CD14-positive monocyte (primary cell): ENCODE data around the gene IGFBP4. TPM values are rescaled to one million over a fixed set of nuclear protein-coding genes. Genes with fewer than 3 reads are reported as not detected.

Source experiments
- DNase-seq, 3 donors: peaks; one replicate each; pipeline ENCODE4 v3.0.0-alpha.2; 2011 to 2022
- H2AFZ ChIP-seq: 2 replicates; pipeline ENCODE4 v1.6.0; 2012; ENCODE audit warnings: mild to moderate bottlenecking, low read depth, low read length, inconsistent platforms; ENCODE audit not compliant: insufficient read depth, poor library complexity, severe bottlenecking
- H3K27ac ChIP-seq, 2 donors: 1 replicate in 1 of 2; 2 replicates in 1 of 2; pipeline ENCODE4 v1.5.1; 2012 to 2013; ENCODE audit warnings: low read length in 2 of 2, control low read depth in 1 of 2, inconsistent platforms in 1 of 2, low read depth in 1 of 2, mild to moderate bottlenecking in 1 of 2
- H3K27me3 ChIP-seq, 2 donors: one replicate each; pipeline versions ENCODE4 v1.6.0 to v1.6.1; 2011 to 2013; ENCODE audit warnings: low read length in 2 of 2; ENCODE audit not compliant: control insufficient read depth in 2 of 2, insufficient read depth in 2 of 2
- H3K36me3 ChIP-seq, 2 donors: replicated peaks in 1 of 2; 1 replicate in 1 of 2; 2 replicates in 1 of 2; pipeline versions ENCODE4 v1.5.1 to v1.6.1; 2012 to 2013; ENCODE audit warnings: low read length in 2 of 2, control low read depth in 1 of 2, inconsistent platforms in 1 of 2, mild to moderate bottlenecking in 1 of 2; ENCODE audit not compliant: insufficient read depth in 2 of 2, control insufficient read depth in 1 of 2
- H3K4me1 ChIP-seq, 2 donors: 1 replicate in 1 of 2; 2 replicates in 1 of 2; pipeline versions ENCODE4 v1.5.1 to v1.6.1; 2012 to 2013; ENCODE audit warnings: low read length in 2 of 2, control low read depth in 1 of 2, inconsistent platforms in 1 of 2, mild to moderate bottlenecking in 1 of 2, moderate library complexity in 1 of 2; ENCODE audit not compliant: insufficient read depth in 2 of 2, control insufficient read depth in 1 of 2
- H3K4me2 ChIP-seq: replicated peaks from 2 replicates; pipeline ENCODE3; 2012; ENCODE audit warnings: low read length, moderate library complexity, mild to moderate bottlenecking; ENCODE audit not compliant: poor library complexity, severe bottlenecking; ENCODE audit errors: extremely low read depth
- H3K4me3 ChIP-seq, 3 experiments: fragments of 200-600 bp in 1 of 3; sonication (generic) in 1 of 3; replicated peaks in 1 of 3; 1 replicate in 2 of 3; 2 replicates in 1 of 3; pipeline ENCODE4 v1.5.1; 2011 to 2013; ENCODE audit warnings: low read length in 3 of 3, mild to moderate bottlenecking in 3 of 3, control low read depth in 2 of 3, low read depth in 2 of 3, inconsistent platforms in 1 of 3, moderate library complexity in 1 of 3
- H3K79me2 ChIP-seq: 2 replicates; pipeline ENCODE4 v1.6.0; 2012; ENCODE audit warnings: mild to moderate bottlenecking, control low read depth, inconsistent platforms, low read length, moderate library complexity; ENCODE audit not compliant: insufficient read depth
- H3K9ac ChIP-seq: 2 replicates; pipeline ENCODE4 v1.6.0; 2017; ENCODE audit warnings: low read length, mild to moderate bottlenecking; ENCODE audit not compliant: insufficient read depth, poor library complexity, severe bottlenecking
- H3K9me3 ChIP-seq, 2 donors: replicated peaks in 1 of 2; 1 replicate in 1 of 2; 2 replicates in 1 of 2; pipeline versions ENCODE4 v1.5.1 to v1.6.1; 2012 to 2013; ENCODE audit warnings: low read length in 2 of 2, control low read depth in 1 of 2; ENCODE audit not compliant: control insufficient read depth in 1 of 2, insufficient read depth in 1 of 2
- H4K20me1 ChIP-seq: 2 replicates; pipeline ENCODE4 v1.6.0; 2012; ENCODE audit warnings: mild to moderate bottlenecking, low read length, control low read depth, moderate library complexity; ENCODE audit not compliant: insufficient read depth
- H3K27ac Mint-ChIP-seq, 7 donors: one replicate each; pipeline ENCODE4 v1.8.0; 2020; ENCODE audit warnings: mild to moderate bottlenecking in 7 of 7, mixed read lengths in 7 of 7, moderate library complexity in 6 of 7, inconsistent platforms in 2 of 7
- H3K27me3 Mint-ChIP-seq, 3 donors: one replicate each; pipeline ENCODE4 v1.8.0; 2021 to 2022; ENCODE audit warnings: low read depth in 3 of 3, mild to moderate bottlenecking in 3 of 3, mixed read lengths in 3 of 3, moderate library complexity in 3 of 3, inconsistent platforms in 1 of 3
- H3K36me3 Mint-ChIP-seq, 2 donors: one replicate each; pipeline ENCODE4 v1.8.0; 2020; ENCODE audit warnings: mixed read lengths in 2 of 2, inconsistent platforms in 1 of 2, mild to moderate bottlenecking in 1 of 2
- H3K4me1 Mint-ChIP-seq: one replicate; pipeline ENCODE4 v1.8.0; 2020; ENCODE audit warnings: mild to moderate bottlenecking, mixed read lengths
- H3K4me3 Mint-ChIP-seq, 2 donors: one replicate each; pipeline ENCODE4 v1.8.0; 2020; ENCODE audit warnings: mild to moderate bottlenecking in 2 of 2, mixed read lengths in 2 of 2, moderate library complexity in 1 of 2
- H3K9me3 Mint-ChIP-seq, 7 donors: one replicate each; pipeline ENCODE4 v1.8.0; 2020 to 2022; ENCODE audit warnings: mixed read lengths in 7 of 7, mild to moderate bottlenecking in 6 of 7, moderate library complexity in 6 of 7, inconsistent platforms in 2 of 7
- WGBS: methylation state at CpG from one replicate; pipeline ENCODE4 v1.1.5; 2013; ENCODE audit warnings: missing lambda C conversion rate; ENCODE audit not compliant: insufficient coverage; 5-methylcytosine and 5-hydroxymethylcytosine counted together
- intact Hi-C, 2 donors: fragments of 100-400 bp; cut with micrococcal nuclease; formaldehyde crosslinking; loops; one replicate each; pipeline versions ENCODE4 v1.15.0 to v1.15.1; 2023
- polyA plus RNA-seq, 3 donors: library from polyadenylated mRNA; depleted of rRNA in 1 of 3; unstranded in 2 of 3; stranded (reverse) in 1 of 3; fragments of 300-500 nt in 2 of 3; fragments of >200 nt in 1 of 3; fragmentation: Illumina TruSeq in 2 of 3; gene quantifications; 1 replicate in 2 of 3; 2 replicates in 1 of 3; pipeline ENCODE4 v1.2.3, GENCODE V29; 2012 to 2021
- TF ChIP-seq, protein P1 (sequence below): fragments of 200-600 bp; IDR thresholded peaks from one replicate; pipeline ENCODE4 v1.8.0; 2022; ENCODE audit warnings: antibody characterized with exemption, mild to moderate bottlenecking

Gene IGFBP4
- polyA plus RNA-seq, 3 donors = 0.04 to 0.15 TPM; not detected in 1

DNA sequence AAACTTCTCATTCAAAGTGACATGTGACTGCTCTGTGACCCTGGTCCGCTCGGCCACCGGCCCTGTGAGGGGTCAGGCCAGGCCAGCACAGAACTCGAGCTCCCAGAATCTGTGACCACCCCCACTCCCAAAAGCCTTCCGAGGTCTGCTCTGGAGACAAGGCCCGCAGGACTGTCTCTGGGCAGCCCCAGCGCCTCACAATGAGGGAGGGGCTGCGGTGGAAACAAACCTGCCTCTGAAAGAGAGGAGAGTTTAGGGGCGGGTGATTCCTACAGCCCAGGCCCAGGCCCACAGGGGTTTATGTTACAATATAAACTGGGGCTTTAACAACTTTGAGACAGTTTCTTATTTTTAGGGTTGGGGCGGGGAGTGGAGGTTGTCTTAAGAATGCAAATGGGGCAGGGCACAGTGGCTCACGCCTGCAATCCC lies 19.9 kb downstream of the IGFBP4 start:
- no peaks in the 10 kb centered on the region for H3K9me3 ChIP-seq
- intact Hi-C loops = no loop called here
- H2AFZ ChIP-seq = no peak overlapping the region
- H3K9ac ChIP-seq = no peak overlapping the region
- H3K36me3 ChIP-seq = no peaks in the 10 kb centered on the region
- DNase-seq = no peak
- no peak overlapping the region for H3K4me2 ChIP-seq
- H3K4me1 ChIP-seq = no peaks in the 10 kb centered on the region
- H3K9me3 Mint-ChIP-seq = no peaks in the 10 kb centered on the region
- TF ChIP-seq, protein P1, sequence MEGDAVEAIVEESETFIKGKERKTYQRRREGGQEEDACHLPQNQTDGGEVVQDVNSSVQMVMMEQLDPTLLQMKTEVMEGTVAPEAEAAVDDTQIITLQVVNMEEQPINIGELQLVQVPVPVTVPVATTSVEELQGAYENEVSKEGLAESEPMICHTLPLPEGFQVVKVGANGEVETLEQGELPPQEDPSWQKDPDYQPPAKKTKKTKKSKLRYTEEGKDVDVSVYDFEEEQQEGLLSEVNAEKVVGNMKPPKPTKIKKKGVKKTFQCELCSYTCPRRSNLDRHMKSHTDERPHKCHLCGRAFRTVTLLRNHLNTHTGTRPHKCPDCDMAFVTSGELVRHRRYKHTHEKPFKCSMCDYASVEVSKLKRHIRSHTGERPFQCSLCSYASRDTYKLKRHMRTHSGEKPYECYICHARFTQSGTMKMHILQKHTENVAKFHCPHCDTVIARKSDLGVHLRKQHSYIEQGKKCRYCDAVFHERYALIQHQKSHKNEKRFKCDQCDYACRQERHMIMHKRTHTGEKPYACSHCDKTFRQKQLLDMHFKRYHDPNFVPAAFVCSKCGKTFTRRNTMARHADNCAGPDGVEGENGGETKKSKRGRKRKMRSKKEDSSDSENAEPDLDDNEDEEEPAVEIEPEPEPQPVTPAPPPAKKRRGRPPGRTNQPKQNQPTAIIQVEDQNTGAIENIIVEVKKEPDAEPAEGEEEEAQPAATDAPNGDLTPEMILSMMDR = no peak
- no peak overlapping the region for H3K27ac ChIP-seq
- H3K79me2 ChIP-seq = no peaks in the 10 kb centered on the region
- no peak overlapping the region for H3K4me3 Mint-ChIP-seq
- H3K27ac Mint-ChIP-seq = no peak overlapping the region
- WGBS = 100% methylated on average over 3 of the region's 11 CpGs
- no peaks in the 10 kb centered on the region for H3K27me3 ChIP-seq
- no peaks in the 10 kb centered on the region for H3K36me3 Mint-ChIP-seq
- no peak overlapping the region for H3K4me3 ChIP-seq
- no peaks in the 10 kb centered on the region for H4K20me1 ChIP-seq
- no peaks in the 10 kb centered on the region for H3K4me1 Mint-ChIP-seq
- H3K27me3 Mint-ChIP-seq = peaks cover 8 to 13% (median 9%) of the 10 kb centered on the region in 3 donors

GRCh38 chr17:40464392-40464855 lies 21.2 kb downstream of the IGFBP4 start:
- no peaks in the 10 kb centered on the region for H3K36me3 ChIP-seq
- H3K4me2 ChIP-seq = no peak overlapping the region
- H3K27ac ChIP-seq = no peak overlapping the region
- H3K27me3 ChIP-seq = no peaks in the 10 kb centered on the region
- no peak overlapping the region for H3K27ac Mint-ChIP-seq
- TF ChIP-seq, protein P1 = no peak
- no peaks in the 10 kb centered on the region for H3K79me2 ChIP-seq
- H2AFZ ChIP-seq = no peak overlapping the region
- H3K9me3 Mint-ChIP-seq = no peaks in the 10 kb centered on the region
- WGBS = 68% methylated on average over 5 of the region's 5 CpGs
- H3K4me3 ChIP-seq = no peak overlapping the region
- no peaks in the 10 kb centered on the region for H3K4me1 ChIP-seq
- H3K4me3 Mint-ChIP-seq = no peak overlapping the region
- no peaks in the 10 kb centered on the region for H3K4me1 Mint-ChIP-seq
- no peaks in the 10 kb centered on the region for H4K20me1 ChIP-seq
- H3K27me3 Mint-ChIP-seq = peaks cover 9 to 13% (median 13%) of the 10 kb centered on the region in 3 donors
- H3K9ac ChIP-seq = no peak overlapping the region
- H3K9me3 ChIP-seq = no peaks in the 10 kb centered on the region
- intact Hi-C loops = no loop called here
- DNase-seq = no peak
- H3K36me3 Mint-ChIP-seq = no peaks in the 10 kb centered on the region
